ENCODE data around the gene ART1. TPM values are rescaled to one million over a fixed set of nuclear protein-coding genes. Genes with fewer than 3 reads are reported as not detected.

The ART1 gene
- total RNA-seq, 1 experiment from 2014 or later: not detected

DNA sequence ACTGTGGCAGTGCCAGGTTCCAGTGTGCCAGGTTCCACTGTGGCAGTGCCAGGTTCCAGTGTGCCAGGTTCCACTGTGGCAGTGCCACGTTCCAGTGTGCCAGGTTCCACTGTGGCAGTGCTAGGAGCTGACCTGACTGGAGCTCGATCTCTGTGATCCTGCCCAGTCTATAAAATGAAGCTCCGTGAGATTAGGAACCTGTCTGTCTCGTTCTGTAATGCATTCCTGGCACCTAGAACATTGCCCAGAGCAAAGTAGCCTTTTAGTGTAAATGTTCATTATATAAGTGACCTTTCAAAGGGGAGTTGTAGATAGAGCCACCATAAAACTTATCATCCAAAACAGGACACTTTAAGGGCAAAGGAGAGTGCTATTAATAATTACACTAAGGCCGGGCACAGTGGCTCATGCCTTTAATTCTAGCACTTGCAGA is 39.1 kb upstream of the ART1 start:
- Histone ChIP-seq H3K79me1 (ENCODE audit: insufficient read depth, low read depth, low read length, poor library complexity, severe bottlenecking) (no peaks in the 10 kb centered on the region), H4K5ac (ENCODE audit: insufficient read length, low read depth, low read length) (no peak overlapping the region), H3K4me2 (ENCODE audit: insufficient read depth, insufficient read length, low read length) (no peak overlapping the region), H2BK15ac (ENCODE audit: low read depth, low read length) (no peak overlapping the region), H3K79me2 (ENCODE audit: insufficient read depth, low read length) (no peaks in the 10 kb centered on the region), H3K56ac (ENCODE audit: insufficient read length, low read depth, low read length) (no peak overlapping the region), H4K8ac (replicated peaks; ENCODE audit: insufficient read length, low read depth, low read length) (no peak overlapping the region), H3K4me1 (ENCODE audit: insufficient read depth, low read length) (no peaks in the 10 kb centered on the region), H3T11ph (ENCODE audit: low read length) (no peak overlapping the region), H3K9me3 (ENCODE audit: control insufficient read depth, low read depth, low read length) (no peaks in the 10 kb centered on the region), H2BK12ac (ENCODE audit: insufficient read length, low read depth, low read length) (no peak overlapping the region), H3K4ac (ENCODE audit: low read depth, low read length) (no peak overlapping the region), H3K27ac (ENCODE audit: insufficient read length, low read depth, low read length) (no peak overlapping the region), H3K18ac (ENCODE audit: insufficient read length, low read depth, low read length) (no peak overlapping the region), H4K20me1 (ENCODE audit: control insufficient read depth, insufficient read depth, insufficient read length) (no peaks in the 10 kb centered on the region), H3K23me2 (ENCODE audit: insufficient read length, low read depth, low read length, poor library complexity, severe bottlenecking) (no peaks in the 10 kb centered on the region), H2AK5ac (ENCODE audit: insufficient read length, low read length) (no peak overlapping the region), H2BK20ac (ENCODE audit: low read depth, low read length, poor library complexity, severe bottlenecking) (no peak overlapping the region), H4K91ac (ENCODE audit: insufficient read length, low read depth, low read length) (no peak overlapping the region), H3K14ac (ENCODE audit: insufficient read depth, low read length) (no peak overlapping the region), H2AFZ (ENCODE audit: low read length) (no peak overlapping the region), H2BK5ac (ENCODE audit: insufficient read length, low read length) (no peak overlapping the region), H3K27me3 (ENCODE audit: insufficient read depth, low read length) (no peaks in the 10 kb centered on the region), H2BK120ac (ENCODE audit: low read depth, low read length, poor library complexity, severe bottlenecking) (no peak overlapping the region), H3K23ac (ENCODE audit: insufficient read length, low read depth, low read length) (no peak overlapping the region), H3K9ac (ENCODE audit: extremely low read depth, insufficient read length, low read length) (no peak overlapping the region)
- H3K4me3 Mint-ChIP-seq: no peak overlapping the region
- no CpG with 5 or more reads among the region's 5 CpGs for WGBS (ENCODE audit: extremely low coverage, insufficient read length, low lambda C conversion rate)
- no peaks in the 10 kb centered on the region for H3K4me1 Mint-ChIP-seq
- DNase-seq: no peak
- no peaks in the 10 kb centered on the region for H3K36me3 Mint-ChIP-seq (ENCODE audit: insufficient read depth in 1 of 3, low read depth in 3 of 3)
- no peak overlapping the region for H3K27ac Mint-ChIP-seq
- TF ChIP-seq, protein P1, sequence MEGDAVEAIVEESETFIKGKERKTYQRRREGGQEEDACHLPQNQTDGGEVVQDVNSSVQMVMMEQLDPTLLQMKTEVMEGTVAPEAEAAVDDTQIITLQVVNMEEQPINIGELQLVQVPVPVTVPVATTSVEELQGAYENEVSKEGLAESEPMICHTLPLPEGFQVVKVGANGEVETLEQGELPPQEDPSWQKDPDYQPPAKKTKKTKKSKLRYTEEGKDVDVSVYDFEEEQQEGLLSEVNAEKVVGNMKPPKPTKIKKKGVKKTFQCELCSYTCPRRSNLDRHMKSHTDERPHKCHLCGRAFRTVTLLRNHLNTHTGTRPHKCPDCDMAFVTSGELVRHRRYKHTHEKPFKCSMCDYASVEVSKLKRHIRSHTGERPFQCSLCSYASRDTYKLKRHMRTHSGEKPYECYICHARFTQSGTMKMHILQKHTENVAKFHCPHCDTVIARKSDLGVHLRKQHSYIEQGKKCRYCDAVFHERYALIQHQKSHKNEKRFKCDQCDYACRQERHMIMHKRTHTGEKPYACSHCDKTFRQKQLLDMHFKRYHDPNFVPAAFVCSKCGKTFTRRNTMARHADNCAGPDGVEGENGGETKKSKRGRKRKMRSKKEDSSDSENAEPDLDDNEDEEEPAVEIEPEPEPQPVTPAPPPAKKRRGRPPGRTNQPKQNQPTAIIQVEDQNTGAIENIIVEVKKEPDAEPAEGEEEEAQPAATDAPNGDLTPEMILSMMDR (conservative IDR thresholded peaks at IDR 0.05): no peak
- no peaks in the 10 kb centered on the region for H3K27me3 Mint-ChIP-seq (ENCODE audit: low read depth)
- H3K9me3 Mint-ChIP-seq: no peaks in the 10 kb centered on the region
